Mucosa of stomach (tissue), 1 donor: Measurements from ENCODE around the gene KCTD16.

Experiments
- H3K27me3 ChIP-seq: one replicate; pipeline ENCODE4 v1.7.0; 2013; ENCODE audit warnings: mild to moderate bottlenecking, low read length; ENCODE audit not compliant: control insufficient read depth, insufficient read depth
- H3K36me3 ChIP-seq: one replicate; pipeline ENCODE4 v1.7.0; 2013; ENCODE audit warnings: low read length; ENCODE audit not compliant: control insufficient read depth, insufficient read depth
- H3K4me1 ChIP-seq: one replicate; pipeline ENCODE4 v1.7.0; 2013; ENCODE audit warnings: mild to moderate bottlenecking, low read length; ENCODE audit not compliant: control insufficient read depth, insufficient read depth
- H3K4me3 ChIP-seq: one replicate; pipeline ENCODE4 v1.7.0; 2013; ENCODE audit warnings: low read length
- H3K9ac ChIP-seq: one replicate; pipeline ENCODE4 v1.7.0; 2013; ENCODE audit warnings: mild to moderate bottlenecking, low read length, moderate library complexity
- H3K9me3 ChIP-seq: one replicate; pipeline ENCODE4 v1.7.0; 2013; ENCODE audit warnings: mild to moderate bottlenecking, low read length, moderate library complexity; ENCODE audit not compliant: control insufficient read depth
- donor health status: Pancreatic carcinoma.

The KCTD16 gene

DNA sequence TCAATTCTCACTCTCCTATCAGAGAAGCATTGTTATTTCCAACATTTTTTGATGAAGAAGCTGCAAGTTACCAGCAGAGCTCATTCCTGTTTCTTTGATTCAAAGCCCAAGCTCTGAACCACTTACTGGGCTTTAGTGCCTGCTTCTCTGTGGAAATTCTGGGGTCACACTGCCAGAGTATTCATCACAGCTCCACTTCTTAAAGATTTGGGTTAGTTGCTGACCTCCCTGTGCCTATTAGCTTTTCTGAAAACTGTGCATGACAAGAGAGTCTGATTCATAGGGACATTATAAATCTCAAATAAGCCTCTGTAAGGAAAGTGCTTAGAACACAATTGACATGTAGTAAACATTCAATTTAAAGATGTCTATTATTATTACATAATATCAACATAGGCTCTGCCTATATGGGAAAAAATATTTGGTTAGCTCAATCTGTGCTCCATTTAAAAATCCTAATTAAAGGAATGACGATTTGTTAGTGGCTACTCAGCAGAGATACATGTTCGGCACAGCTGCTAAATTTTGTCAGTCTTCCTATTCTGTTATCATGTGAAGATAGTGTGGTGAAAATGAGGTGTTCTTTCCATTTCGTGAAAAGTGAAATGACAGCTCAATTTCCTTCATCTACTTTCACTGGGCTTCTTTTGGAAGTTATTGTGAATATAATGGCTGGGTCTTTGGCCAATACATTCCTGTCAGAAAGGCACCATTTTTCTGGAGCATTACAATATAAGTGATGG is 293.0 kb downstream of the KCTD16 start:
- Histone ChIP-seq H3K27me3 (no peaks in the 10 kb centered on the region), H3K4me3 (no peak overlapping the region), H3K9me3 (no peaks in the 10 kb centered on the region), H3K4me1 (no peaks in the 10 kb centered on the region), H3K36me3 (no peaks in the 10 kb centered on the region), H3K9ac (no peak overlapping the region)

GRCh38 chr5:144464306-144464705 is 293.6 kb downstream of the KCTD16 start:
- no peak overlapping the region for H3K4me3 ChIP-seq
- no peaks in the 10 kb centered on the region for H3K36me3 ChIP-seq
- no peak overlapping the region for H3K9ac ChIP-seq

GRCh38 chr5:144465441-144465840 is 294.8 kb downstream of the KCTD16 start:
- Histone ChIP-seq H3K36me3 (no peaks in the 10 kb centered on the region), H3K9ac (no peak overlapping the region), H3K9me3 (no peaks in the 10 kb centered on the region), H3K27me3 (no peaks in the 10 kb centered on the region), H3K4me1 (no peaks in the 10 kb centered on the region), H3K4me3 (no peak overlapping the region)

More at GRCh38 chr5:144464306-144464705, 293.6 kb downstream of the KCTD16 start:
- Histone ChIP-seq H3K9me3 (no peaks in the 10 kb centered on the region), H3K27me3 (no peaks in the 10 kb centered on the region), H3K4me1 (no peaks in the 10 kb centered on the region)

- no peaks in the 10 kb centered on the region for H3K9me3 ChIP-seq
- H3K36me3 ChIP-seq: no peaks in the 10 kb centered on the region
- H3K4me3 ChIP-seq: no peak overlapping the region
- no peak overlapping the region for H3K9ac ChIP-seq
- H3K4me1 ChIP-seq: no peaks in the 10 kb centered on the region
- no peaks in the 10 kb centered on the region for H3K27me3 ChIP-seq
Measured at GRCh38 chr5:144467792-144468191, 297.1 kb downstream of the KCTD16 start.

DNA sequence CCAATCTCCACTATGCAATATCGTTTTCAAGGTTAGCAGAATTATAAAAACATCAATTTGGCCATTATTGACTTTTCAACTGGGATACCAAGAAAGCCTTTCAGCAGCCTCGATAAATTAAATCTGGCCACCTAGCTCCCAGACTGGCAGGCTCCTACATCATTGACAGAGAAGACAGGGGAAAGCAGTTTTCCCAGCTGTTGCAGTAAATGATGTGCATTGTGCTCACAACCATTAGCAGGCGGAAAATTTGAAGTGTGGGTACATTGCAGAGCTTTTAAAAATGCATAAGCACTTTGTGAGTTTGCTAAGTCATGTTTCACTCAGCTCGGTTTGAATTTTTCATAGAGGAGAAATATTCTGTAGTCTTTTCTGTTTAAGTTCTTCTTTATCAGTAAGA is 297.9 kb downstream of the KCTD16 start:
- H3K9me3 ChIP-seq: no peaks in the 10 kb centered on the region
- H3K4me1 ChIP-seq: no peaks in the 10 kb centered on the region
- no peaks in the 10 kb centered on the region for H3K36me3 ChIP-seq
- H3K27me3 ChIP-seq: no peaks in the 10 kb centered on the region
- no peak overlapping the region for H3K4me3 ChIP-seq
- no peak overlapping the region for H3K9ac ChIP-seq

DNA sequence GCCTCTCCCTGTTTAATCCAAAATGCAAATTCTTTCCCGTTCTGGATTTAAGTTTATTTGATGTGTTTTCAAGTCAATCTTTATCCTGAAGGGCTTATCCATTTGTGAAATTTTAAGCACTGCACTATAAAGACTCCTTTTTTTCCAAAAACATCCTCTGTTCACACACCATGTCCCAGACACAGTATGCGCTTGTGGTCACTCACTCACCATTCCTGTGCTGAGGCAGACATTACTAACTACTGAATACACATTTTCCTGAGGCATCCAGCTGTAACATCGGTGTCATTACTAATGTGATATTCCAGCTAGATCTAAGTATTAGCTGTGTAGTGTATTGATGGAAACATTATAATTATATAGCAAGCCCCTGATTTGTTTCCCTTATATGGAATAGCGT is 298.4 kb downstream of the KCTD16 start:
- no peaks in the 10 kb centered on the region for H3K36me3 ChIP-seq
- H3K9ac ChIP-seq: no peak overlapping the region
- no peaks in the 10 kb centered on the region for H3K27me3 ChIP-seq
- no peaks in the 10 kb centered on the region for H3K9me3 ChIP-seq
- no peaks in the 10 kb centered on the region for H3K4me1 ChIP-seq
- H3K4me3 ChIP-seq: no peak overlapping the region

GRCh38 chr5:144472221-144472620 is 301.5 kb downstream of the KCTD16 start:
- Histone ChIP-seq H3K36me3 (no peaks in the 10 kb centered on the region), H3K4me3 (no peak overlapping the region), H3K27me3 (no peaks in the 10 kb centered on the region), H3K4me1 (no peaks in the 10 kb centered on the region), H3K9me3 (no peaks in the 10 kb centered on the region), H3K9ac (no peak overlapping the region)

DNA sequence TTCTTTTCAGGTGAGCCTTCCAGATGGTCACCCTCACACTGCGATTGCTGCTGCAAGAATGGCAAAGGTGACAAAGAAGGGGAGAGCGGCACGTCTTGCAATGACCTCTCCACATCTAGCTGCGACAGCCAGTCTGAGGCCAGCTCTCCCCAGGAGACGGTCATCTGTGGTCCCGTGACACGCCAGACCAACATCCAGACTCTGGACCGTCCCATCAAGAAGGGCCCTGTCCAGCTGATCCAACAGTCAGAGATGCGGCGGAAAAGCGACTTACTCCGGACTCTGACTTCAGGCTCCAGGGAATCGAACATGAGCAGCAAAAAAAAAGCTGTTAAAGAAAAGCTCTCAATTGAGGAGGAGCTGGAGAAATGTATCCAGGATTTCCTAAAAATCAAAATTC is 303.0 kb downstream of the KCTD16 start:
- no peaks in the 10 kb centered on the region for H3K36me3 ChIP-seq
- H3K9ac ChIP-seq: no peak overlapping the region
- H3K27me3 ChIP-seq: no peaks in the 10 kb centered on the region
- H3K4me1 ChIP-seq: no peaks in the 10 kb centered on the region
- no peak overlapping the region for H3K4me3 ChIP-seq
- no peaks in the 10 kb centered on the region for H3K9me3 ChIP-seq

- Histone ChIP-seq H3K27me3 (no peaks in the 10 kb centered on the region), H3K9me3 (no peaks in the 10 kb centered on the region), H3K9ac (no peak overlapping the region), H3K4me1 (no peaks in the 10 kb centered on the region), H3K36me3 (no peaks in the 10 kb centered on the region), H3K4me3 (no peak overlapping the region)
Measured at GRCh38 chr5:144478565-144478964, 307.9 kb downstream of the KCTD16 start.

DNA sequence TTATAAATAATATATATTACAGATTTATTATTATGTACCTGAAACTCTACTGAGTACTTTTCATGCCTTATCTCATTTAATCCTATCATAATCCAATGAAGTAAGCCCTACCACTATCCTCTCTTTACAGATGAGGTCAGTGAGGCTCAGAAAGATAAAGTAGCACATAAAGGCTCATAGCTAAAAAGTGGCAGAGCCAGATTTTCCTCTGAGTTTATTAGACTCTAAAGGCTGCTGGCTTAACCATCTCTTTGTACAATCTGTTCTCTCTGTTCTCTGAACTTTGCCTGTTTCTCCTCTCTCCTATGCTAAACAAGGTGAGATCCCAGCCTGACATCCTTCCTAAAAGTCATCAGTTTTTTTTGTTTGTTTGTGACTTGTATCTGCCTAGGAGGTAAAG is 311.2 kb downstream of the KCTD16 start:
- H3K9me3 ChIP-seq: no peaks in the 10 kb centered on the region

GRCh38 chr5:144484124-144484897 is 313.6 kb downstream of the KCTD16 start:
- Histone ChIP-seq H3K27me3 (no peaks in the 10 kb centered on the region), H3K4me3 (no peak overlapping the region), H3K36me3 (no peaks in the 10 kb centered on the region), H3K4me1 (no peaks in the 10 kb centered on the region), H3K9ac (no peak overlapping the region), H3K9me3 (no peaks in the 10 kb centered on the region)

More for the DNA sequence above, 311.2 kb downstream of the KCTD16 start:
- no peaks in the 10 kb centered on the region for H3K36me3 ChIP-seq
- H3K4me1 ChIP-seq: no peaks in the 10 kb centered on the region
- H3K4me3 ChIP-seq: no peak overlapping the region
- no peaks in the 10 kb centered on the region for H3K27me3 ChIP-seq
- no peak overlapping the region for H3K9ac ChIP-seq

GRCh38 chr5:144485540-144485939 is 314.9 kb downstream of the KCTD16 start:
- H3K9ac ChIP-seq: no peak overlapping the region
- no peaks in the 10 kb centered on the region for H3K4me1 ChIP-seq
- H3K27me3 ChIP-seq: no peaks in the 10 kb centered on the region

More at GRCh38 chr5:144485540-144485939, 314.9 kb downstream of the KCTD16 start:
- Histone ChIP-seq H3K9me3 (no peaks in the 10 kb centered on the region), H3K4me3 (no peak overlapping the region), H3K36me3 (no peaks in the 10 kb centered on the region)
